Cortex of kidney (tissue), 1 donor: ENCODE results near the gene NCR2.

Source experiments
- DNase-seq: peaks from one replicate; lab custom pipeline; 2025; lab: John Stamatoyannopoulos, UW

NCR2 gene

GRCh38 chr6:41359617-41360313 is 24.4 kb downstream of the NCR2 start:
- no peak for DNase-seq

GRCh38 chr6:41360314-41360685 is 24.9 kb downstream of the NCR2 start:
- no peak for DNase-seq

- no peak for DNase-seq
Measured at GRCh38 chr6:41366150-41366549, 30.7 kb downstream of the NCR2 start.

- no peak for DNase-seq
Measured at GRCh38 chr6:41367061-41367460, 31.7 kb downstream of the NCR2 start.

GRCh38 chr6:41367700-41368099 is 32.3 kb downstream of the NCR2 start:
- DNase-seq = no peak

GRCh38 chr6:41370488-41371111 is 35.2 kb downstream of the NCR2 start:
- no peak for DNase-seq

GRCh38 chr6:41371461-41371991 is 36.1 kb downstream of the NCR2 start:
- no peak for DNase-seq

- DNase-seq = no peak
Measured at GRCh38 chr6:41371992-41372831, 36.8 kb downstream of the NCR2 start.

GRCh38 chr6:41372832-41373626 is 37.6 kb downstream of the NCR2 start:
- DNase-seq = no peak

- DNase-seq = no peak
Measured at GRCh38 chr6:41373627-41373918, 38.2 kb downstream of the NCR2 start.

- DNase-seq = no peak
Measured at GRCh38 chr6:41373919-41374617, 38.7 kb downstream of the NCR2 start.

- no peak for DNase-seq
Measured at GRCh38 chr6:41374618-41375590, 39.5 kb downstream of the NCR2 start.

GRCh38 chr6:41375598-41376151 is 40.3 kb downstream of the NCR2 start:
- DNase-seq = no peak

- DNase-seq = no peak
Measured at GRCh38 chr6:41376176-41376575, 40.8 kb downstream of the NCR2 start.

GRCh38 chr6:41377071-41377470 is 41.7 kb downstream of the NCR2 start:
- DNase-seq = no peak

GRCh38 chr6:41379306-41379705 is 43.9 kb downstream of the NCR2 start:
- DNase-seq = no peak

- no peak for DNase-seq
Measured at GRCh38 chr6:41386594-41386993, 51.2 kb downstream of the NCR2 start.

GRCh38 chr6:41392246-41392645 is 56.8 kb downstream of the NCR2 start:
- no peak for DNase-seq

GRCh38 chr6:41396335-41396734 is 60.9 kb downstream of the NCR2 start:
- no peak for DNase-seq

- DNase-seq = no peak
Measured at GRCh38 chr6:41399424-41399823, 64.0 kb downstream of the NCR2 start.
